Measurements from ENCODE around the gene PRRC2B.
"Not testable (repeated sequence)": the region's sequence is repeated elsewhere in the genome, so short reads cannot be mapped to it uniquely, and the experiment has no call there.

PRRC2B gene

GRCh38 chr9:131439224-131439623, 45.3 kb downstream of the PRRC2B start:
- no peak for DNase-seq

DNA sequence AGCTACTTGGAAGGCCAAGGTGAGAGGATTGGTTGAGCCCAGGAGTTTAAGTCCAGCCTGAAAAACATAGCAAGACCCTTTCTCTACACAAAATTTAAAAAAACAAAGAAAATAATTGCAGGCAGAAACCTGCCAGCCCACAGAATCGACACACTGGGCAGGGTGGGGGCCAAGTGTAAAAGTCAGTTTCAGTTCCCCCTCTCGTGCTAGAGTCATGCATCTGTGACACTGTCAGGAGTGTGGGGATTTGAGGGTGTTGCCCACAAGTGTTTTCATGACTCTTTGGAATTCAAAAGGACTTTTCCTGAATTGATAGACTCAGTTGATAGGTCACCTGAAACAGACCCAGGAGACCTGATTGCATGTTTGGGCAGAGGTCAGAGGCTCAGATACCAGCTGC, 47.6 kb downstream of the PRRC2B start:
- DNase-seq: no peak

DNA sequence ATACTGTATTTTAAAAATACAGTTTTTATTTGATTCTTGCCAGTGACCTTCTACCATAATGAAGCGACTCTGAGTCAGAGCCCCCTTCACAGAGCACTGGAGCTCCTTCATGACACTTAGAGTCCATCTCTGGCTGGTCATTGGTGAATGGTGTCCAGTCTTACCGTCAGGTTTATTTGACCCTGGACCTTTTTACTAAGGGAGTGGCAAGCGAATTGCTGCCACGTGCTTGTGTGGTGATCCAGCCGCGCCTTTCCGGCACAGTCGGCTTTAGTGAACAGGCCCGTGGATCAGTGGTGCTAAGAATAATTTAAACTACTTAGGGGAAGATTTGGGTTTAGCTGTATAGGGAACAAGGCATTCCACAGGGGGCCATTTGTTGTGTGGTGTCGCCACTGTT, 48.5 kb downstream of the PRRC2B start:
- no peak for DNase-seq

DNA sequence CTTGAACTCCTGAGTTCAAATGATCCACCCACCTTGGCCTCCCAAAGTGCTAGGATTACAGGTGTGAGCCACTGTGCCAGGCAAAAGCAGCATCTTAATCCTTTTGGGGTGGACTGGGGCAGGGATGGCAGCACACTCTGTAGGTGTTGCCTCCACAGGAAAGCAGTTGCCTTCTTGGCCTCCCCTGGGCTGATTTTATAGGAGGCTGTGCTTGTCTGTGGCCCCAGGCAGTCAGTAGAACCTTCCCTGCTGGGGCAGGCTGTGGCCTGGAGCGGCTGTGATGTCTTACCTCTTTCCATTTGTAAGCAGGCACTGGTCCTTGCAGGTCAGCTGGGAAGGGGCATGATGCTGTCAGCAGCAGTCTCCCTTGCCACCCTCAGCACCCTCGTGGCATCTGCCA, 49.8 kb downstream of the PRRC2B start:
- DNase-seq: no peak

DNA sequence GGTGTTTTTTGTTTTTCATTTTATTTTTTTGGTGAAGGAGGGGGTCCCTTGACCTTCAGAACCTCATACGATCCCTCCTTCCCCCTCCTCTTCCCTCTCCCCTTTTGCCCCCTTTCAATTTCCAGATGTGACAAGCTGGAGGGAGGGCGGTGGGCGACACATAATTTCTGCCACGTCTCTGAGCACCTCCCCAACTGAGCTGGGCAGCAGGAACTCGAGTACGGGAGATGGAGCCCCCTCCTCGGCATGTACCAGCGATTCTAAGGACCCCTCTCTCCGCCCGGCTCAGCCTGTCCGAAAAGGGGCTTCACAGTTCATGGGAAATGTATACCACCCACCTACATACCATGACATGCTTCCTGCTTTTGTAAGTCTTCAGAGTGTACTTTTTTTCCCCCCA, 52.4 kb downstream of the PRRC2B start:
- no peak for DNase-seq

DNA sequence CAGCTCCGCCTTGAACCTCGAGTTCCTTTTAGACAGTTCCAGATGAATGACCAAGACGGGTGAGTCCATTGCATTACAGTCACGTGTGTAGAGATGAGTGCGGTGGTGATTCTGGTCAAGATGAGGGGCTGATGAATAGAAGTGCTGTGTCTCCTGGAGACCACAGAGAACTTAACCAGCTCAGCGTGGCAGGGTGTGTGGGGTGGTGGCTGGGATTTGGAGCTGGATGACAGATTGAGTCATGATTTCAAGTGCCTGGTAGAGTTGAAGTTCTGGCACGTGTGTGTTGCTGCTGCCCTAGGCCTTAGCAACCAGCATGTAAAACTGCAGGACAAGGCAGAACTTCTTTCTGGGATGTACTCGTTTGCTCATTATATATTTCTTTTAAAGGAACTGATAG, 53.3 kb downstream of the PRRC2B start:
- no peak for DNase-seq

DNA sequence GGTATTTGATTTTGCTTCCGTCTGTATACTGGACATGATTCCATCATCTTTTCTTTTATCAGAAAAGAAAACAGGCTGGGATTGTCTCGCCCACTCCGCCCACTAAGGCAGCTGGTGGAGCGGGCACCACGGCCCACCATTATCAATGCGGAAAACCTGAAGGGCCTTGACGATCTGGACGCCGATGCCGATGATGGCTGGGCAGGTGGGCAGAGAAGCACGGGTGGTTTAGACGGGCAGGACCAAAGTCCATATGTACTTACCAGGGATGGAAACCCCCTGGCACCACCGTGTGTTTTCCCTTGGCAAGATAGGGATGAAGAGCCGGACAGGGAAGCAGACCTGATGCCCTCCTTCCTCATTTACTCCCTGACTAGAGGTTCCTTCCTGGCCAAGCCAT, 53.7 kb downstream of the PRRC2B start:
- DNase-seq: no peak

DNA sequence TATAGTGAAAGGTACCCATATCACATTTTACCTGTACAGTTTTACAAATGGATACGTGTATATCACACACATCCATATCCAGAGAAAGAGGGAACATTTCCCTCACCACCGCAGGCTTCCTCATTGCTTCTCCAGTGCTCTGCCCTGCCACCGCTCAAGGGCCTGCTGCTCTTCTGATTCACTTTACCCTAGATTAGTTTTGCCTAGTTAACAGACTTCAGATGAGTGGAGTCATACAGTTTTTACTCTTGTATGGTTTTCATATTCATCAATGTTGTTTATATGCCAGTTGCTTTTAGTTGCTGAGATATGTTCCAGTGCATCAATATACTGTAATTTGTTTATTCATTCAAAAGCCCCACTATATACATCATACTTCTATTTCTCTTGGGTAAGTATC, 54.9 kb downstream of the PRRC2B start:
- no peak for DNase-seq

GRCh38 chr9:131449276-131449675, 55.4 kb downstream of the PRRC2B start:
- no peak for DNase-seq

GRCh38 chr9:131454028-131454427, 60.1 kb downstream of the PRRC2B start:
- no peak for DNase-seq

GRCh38 chr9:131455655-131456054, 61.8 kb downstream of the PRRC2B start:
- not testable (repeated sequence) for DNase-seq

GRCh38 chr9:131457746-131458145, 63.9 kb downstream of the PRRC2B start:
- no peak for DNase-seq

DNA sequence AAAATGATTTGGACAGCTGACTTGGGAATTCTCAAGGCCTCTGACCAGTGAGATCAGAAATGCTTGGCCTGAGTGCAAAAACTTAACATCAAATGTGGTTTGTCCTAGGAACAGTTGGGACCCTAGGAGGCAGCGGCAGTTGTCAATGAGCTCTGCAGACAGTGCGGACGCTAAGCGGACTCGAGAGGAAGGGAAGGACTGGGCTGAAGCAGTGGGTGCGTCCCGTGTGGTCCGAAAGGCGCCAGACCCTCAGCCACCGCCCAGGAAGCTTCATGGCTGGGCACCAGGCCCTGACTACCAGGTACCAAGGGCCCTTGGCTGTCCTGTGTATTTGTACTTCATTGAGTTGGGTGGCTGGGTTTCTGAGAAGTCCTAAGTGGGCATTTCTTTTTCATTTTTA, 65.2 kb downstream of the PRRC2B start:
- no peak for DNase-seq

DNA sequence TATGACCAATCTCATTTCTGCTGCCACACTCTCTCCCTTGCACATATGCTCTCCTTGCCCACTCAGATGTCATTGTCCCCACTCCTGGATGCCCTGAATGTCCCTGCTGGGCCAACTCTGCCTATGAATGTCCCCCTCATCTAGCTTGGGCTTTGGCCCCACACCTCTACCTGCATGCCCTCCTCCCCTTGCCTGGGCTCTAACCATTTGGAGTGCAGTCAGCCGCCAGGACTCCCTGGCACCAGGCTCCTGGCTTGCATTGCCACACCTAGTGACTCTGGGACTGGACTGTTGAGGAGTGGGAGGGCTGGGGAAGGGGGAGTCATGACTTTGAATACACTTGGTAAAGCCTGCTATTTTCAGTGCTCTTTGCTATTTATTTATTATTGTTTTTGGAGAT, 67.3 kb downstream of the PRRC2B start:
- DNase-seq: no peak

DNA sequence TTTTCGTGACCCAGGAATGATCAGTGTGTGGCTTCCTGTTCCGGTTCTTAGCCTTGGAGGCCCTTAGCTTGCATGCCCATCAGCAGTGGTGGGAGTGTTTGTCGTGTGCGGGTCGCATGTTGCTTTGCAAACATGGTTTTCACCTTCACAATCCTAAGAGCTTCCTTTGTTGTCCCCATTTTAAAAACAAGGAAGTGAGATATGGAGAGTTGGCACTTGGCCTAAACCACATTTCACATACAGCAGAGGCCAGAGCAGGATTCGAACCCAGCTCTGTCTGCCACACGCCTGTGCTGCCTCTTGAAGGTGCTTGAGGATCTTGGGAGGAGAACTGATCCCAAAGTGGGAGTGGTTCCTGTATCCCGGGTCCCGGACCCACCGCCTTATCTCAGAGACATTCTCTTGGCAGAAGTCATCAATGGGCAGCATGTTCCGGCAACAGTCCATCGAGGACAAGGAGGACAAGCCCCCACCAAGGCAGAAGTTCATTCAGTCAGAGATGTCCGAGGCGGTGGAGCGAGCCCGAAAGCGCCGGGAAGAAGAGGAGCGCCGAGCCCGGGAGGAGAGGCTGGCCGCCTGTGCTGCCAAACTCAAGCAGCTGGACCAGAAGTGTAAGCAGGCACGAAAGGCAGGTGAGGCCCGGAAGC, 70.6 kb downstream of the PRRC2B start:
- no peak for DNase-seq

DNA sequence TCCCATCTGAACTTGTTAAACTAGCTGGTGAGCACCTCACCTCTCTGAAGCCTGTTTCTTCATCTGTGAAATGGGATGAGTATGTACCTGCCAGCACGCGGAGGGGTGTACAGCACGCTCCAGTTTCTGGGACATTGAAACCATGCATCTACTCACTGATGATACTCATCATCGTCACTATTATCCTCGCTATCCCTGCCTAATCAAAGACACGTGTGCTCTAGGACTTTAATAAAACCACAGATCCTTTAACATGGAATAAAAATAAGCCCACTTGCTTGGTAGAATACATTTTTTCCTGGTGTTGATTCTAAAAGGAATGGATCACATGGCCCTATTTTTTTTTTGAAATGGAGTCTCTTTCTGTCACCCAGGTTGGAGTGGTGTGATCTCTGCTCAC, 71.5 kb downstream of the PRRC2B start:
- no peak for DNase-seq

DNA sequence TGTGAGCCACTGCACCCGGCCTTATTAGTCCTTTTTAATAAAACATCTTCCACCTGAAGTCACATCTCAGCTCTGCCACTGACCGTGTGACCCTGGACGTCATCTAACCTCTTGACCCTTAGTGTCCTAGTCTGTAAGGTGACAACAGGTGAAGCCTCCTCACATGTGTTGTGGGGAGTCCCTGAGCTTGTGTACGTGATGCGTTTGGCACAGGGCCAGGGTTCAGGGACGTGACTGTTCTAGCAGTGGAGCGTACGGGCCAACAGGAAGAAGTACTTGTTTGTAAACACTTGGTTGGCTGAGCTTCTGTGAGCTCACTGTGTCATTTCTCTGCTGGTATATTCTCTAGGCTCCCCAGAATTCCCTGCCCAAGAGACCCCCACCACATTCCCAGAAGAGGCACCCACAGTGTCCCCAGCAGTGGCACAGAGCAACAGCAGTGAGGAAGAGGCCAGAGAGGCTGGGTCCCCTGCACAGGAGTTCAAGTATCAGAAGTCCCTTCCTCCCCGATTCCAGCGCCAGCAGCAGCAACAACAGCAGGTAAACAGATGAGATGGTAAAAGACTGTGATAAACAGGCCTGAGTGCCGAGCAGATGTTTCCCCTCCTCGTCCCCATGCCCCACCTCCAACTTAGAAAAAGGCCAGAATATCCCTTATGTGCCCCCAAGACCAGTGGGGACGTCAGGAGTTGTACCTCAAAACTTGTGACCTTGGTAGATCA, 73.5 kb downstream of the PRRC2B start:
- DNase-seq: no peak

DNA sequence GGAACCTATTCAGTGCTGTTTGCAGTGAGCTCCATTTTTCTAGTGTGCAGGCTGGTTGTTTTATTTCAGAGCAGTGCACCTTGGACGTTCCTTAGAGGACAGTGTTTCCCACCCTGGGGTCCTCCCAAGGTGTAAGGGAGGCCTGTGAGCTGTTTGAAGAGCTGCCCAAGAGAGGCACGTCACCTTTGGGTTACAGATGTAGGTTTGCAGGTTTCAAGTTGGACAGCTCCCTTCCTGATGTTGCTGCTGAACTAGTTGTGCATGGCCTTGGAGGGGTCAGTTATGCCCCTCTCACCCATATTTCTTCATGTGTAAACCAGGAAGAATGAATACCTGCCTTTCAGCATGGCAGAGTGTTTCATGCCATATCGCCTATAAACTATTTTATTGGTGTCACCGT, 74.1 kb downstream of the PRRC2B start:
- DNase-seq: no peak

- DNase-seq: no peak
Observed at GRCh38 chr9:131469356-131469755, 75.5 kb downstream of the PRRC2B start.

GRCh38 chr9:131469951-131470350, 76.1 kb downstream of the PRRC2B start:
- no peak for DNase-seq

DNA sequence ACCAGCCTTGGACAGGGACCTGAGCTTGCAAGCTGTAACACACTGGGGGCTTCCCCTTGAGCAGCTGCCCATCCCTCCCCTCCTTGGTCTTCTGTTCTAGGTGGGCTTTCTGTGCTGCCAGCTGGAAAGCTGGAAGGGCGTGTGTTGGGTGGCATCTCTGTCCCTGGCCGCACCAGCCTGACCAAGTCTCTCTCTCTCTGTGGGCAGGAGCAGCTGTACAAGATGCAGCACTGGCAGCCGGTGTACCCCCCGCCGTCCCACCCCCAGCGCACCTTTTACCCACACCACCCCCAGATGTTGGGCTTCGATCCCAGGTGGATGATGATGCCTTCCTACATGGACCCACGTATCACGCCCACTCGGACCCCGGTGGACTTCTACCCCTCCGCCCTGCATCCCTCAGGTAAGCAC, 76.7 kb downstream of the PRRC2B start:
- no peak for DNase-seq

- not testable (repeated sequence) for DNase-seq
Observed at GRCh38 chr9:131472085-131472484, 78.2 kb downstream of the PRRC2B start.

- no peak for DNase-seq
Observed at GRCh38 chr9:131473198-131473885, 79.5 kb downstream of the PRRC2B start.

GRCh38 chr9:131473891-131474290, 80.0 kb downstream of the PRRC2B start:
- DNase-seq: no peak
